H1 (cell line): ENCODE data around the gene PRODH2. TPM values are rescaled to one million over a fixed set of nuclear protein-coding genes. Genes with fewer than 3 reads are reported as not detected.

ENCODE experiments used
- BACH1 ChIP-seq: IDR thresholded peaks from 2 replicates; pipeline ENCODE4 v1.6.1; 2012; ENCODE audit warnings: low read length, improper control_type of control experiment
- BCL11A ChIP-seq, 2 experiments: IDR thresholded peaks; one replicate each; pipeline ENCODE4 v1.6.1; 2011; ENCODE audit warnings: low read depth in 2 of 2, low read length in 2 of 2, mild to moderate bottlenecking in 2 of 2
- BRCA1 ChIP-seq: IDR thresholded peaks from 2 replicates; pipeline ENCODE4 v1.6.1; 2012; ENCODE audit warnings: low read depth, low read length, improper control_type of control experiment
- CEBPB ChIP-seq: IDR thresholded peaks from 2 replicates; pipeline ENCODE4 v1.6.1; 2012; ENCODE audit warnings: low read depth, low read length
- CHD1 ChIP-seq: IDR thresholded peaks from 2 replicates; pipeline ENCODE4 v1.6.1; 2012; ENCODE audit warnings: low read depth, low read length, improper control_type of control experiment
- CHD2 ChIP-seq: IDR thresholded peaks from 2 replicates; pipeline ENCODE4 v1.6.1; 2012; ENCODE audit warnings: low read length, improper control_type of control experiment
- FOSL1 ChIP-seq: IDR thresholded peaks from 2 replicates; pipeline ENCODE4 v1.6.1; 2011; ENCODE audit warnings: mild to moderate bottlenecking, low read depth, low read length, moderate library complexity; ENCODE audit not compliant: insufficient read depth
- HDAC2 ChIP-seq, 2 experiments: fragments of 300-600 bp in 1 of 2; sonication (generic) in 1 of 2; IDR thresholded peaks; 2 replicates each; pipeline ENCODE4 v1.6.1; 2011 to 2012; ENCODE audit warnings: low read depth in 2 of 2, low read length in 2 of 2, mild to moderate bottlenecking in 2 of 2, moderate library complexity in 2 of 2, borderline replicate concordance in 1 of 2, inconsistent platforms in 1 of 2
- HDAC6 ChIP-seq: IDR thresholded peaks from one replicate; pipeline ENCODE4 v1.7.1; 2012; ENCODE audit warnings: low read depth, mild to moderate bottlenecking, inconsistent platforms, low read length, moderate library complexity
- JUN ChIP-seq: IDR thresholded peaks from 2 replicates; pipeline ENCODE4 v1.6.1; 2011; ENCODE audit warnings: low read depth, mild to moderate bottlenecking, improper control_type of control experiment, low read length
- KDM1A ChIP-seq: fragments of 200-600, 300-600 bp; sonication (generic); IDR thresholded peaks from 2 replicates; pipeline ENCODE4 v1.7.1; 2016; ENCODE audit warnings: mild to moderate bottlenecking, low read length, borderline replicate concordance
- POLR2A ChIP-seq, 2 experiments: IDR thresholded peaks; 1 replicate in 1 of 2; 2 replicates in 1 of 2; pipeline ENCODE4 v1.6.1; 2011; ENCODE audit warnings: low read depth in 2 of 2, low read length in 2 of 2, mild to moderate bottlenecking in 2 of 2; ENCODE audit errors: control extremely low read depth in 1 of 2
- POLR2AphosphoS5 ChIP-seq: IDR thresholded peaks from 2 replicates; pipeline ENCODE4 v1.6.1; 2011; ENCODE audit warnings: low read depth, low read length
- RBBP5 ChIP-seq: IDR thresholded peaks from 2 replicates; pipeline ENCODE4 v1.7.1; 2012; ENCODE audit warnings: low read depth, mild to moderate bottlenecking, inconsistent platforms, low read length, moderate library complexity, borderline replicate concordance
- RNF2 ChIP-seq: fragments of 200-900, 300-1000 bp; sonication (generic); IDR thresholded peaks from 2 replicates; pipeline ENCODE4 v1.7.1; 2016; ENCODE audit warnings: borderline replicate concordance, low read depth, mild to moderate bottlenecking, antibody characterized with exemption, low read length; ENCODE audit not compliant: poor library complexity, severe bottlenecking; ENCODE audit errors: missing control alignments
- RXRA ChIP-seq: IDR thresholded peaks from 2 replicates; pipeline ENCODE4 v1.6.1; 2011; ENCODE audit warnings: low read depth, mild to moderate bottlenecking, low read length, moderate library complexity; ENCODE audit not compliant: insufficient read depth
- SP1 ChIP-seq: IDR thresholded peaks from 2 replicates; pipeline ENCODE4 v1.6.1; 2011; ENCODE audit warnings: low read depth, low read length
- SP2 ChIP-seq: IDR thresholded peaks from 2 replicates; pipeline ENCODE4 v1.6.1; 2012; ENCODE audit warnings: mild to moderate bottlenecking, low read length, inconsistent platforms
- SP4 ChIP-seq: IDR thresholded peaks from 2 replicates; pipeline ENCODE4 v1.6.1; 2012; ENCODE audit warnings: low read length, inconsistent platforms
- TAF1 ChIP-seq: IDR thresholded peaks from 2 replicates; pipeline ENCODE4 v1.6.1; 2011; ENCODE audit warnings: mild to moderate bottlenecking, low read depth, low read length
- TBP ChIP-seq: IDR thresholded peaks from 2 replicates; pipeline ENCODE4 v1.6.1; 2011; ENCODE audit warnings: low read depth, low read length, improper control_type of control experiment
- TCF12 ChIP-seq: IDR thresholded peaks from 2 replicates; pipeline ENCODE4 v1.6.1; 2011; ENCODE audit warnings: low read depth, mild to moderate bottlenecking, low read length
- YY1 ChIP-seq: IDR thresholded peaks from 2 replicates; pipeline ENCODE4 v1.6.1; 2011; ENCODE audit warnings: low read depth, mild to moderate bottlenecking, low read length
- polyA plus RNA-seq, 7 experiments: library from polyadenylated mRNA; depleted of rRNA in 3 of 7; stranded (reverse) in 5 of 7; unstranded in 2 of 7; fragments of >200 nt in 5 of 7; fragments of 200-250 nt in 2 of 7; gene quantifications; 1 replicate in 5 of 7; 2 replicates in 1 of 7; 4 replicates in 1 of 7; pipeline versions ENCODE4 v1.2.1 to v1.2.3, GENCODE V29; 2011 to 2013; ENCODE audit warnings: missing spikeins in 2 of 7, mixed read lengths in 2 of 7
- total RNA-seq: library from RNA; stranded (reverse); fragmentation: NEBNext Ultra II Directional; extraction: Animal tissue kit (Norgen Biotek cat#: 25700); gene quantifications from 2 replicates; pipeline ENCODE4 v1.2.1, GENCODE V29; 2021
- TF ChIP-seq, protein P1 (sequence below): IDR thresholded peaks from 2 replicates; pipeline ENCODE4 v1.6.1; 2012; ENCODE audit warnings: inconsistent platforms
- TF ChIP-seq, protein P2 (sequence below): IDR thresholded peaks from 2 replicates; pipeline ENCODE4 v1.6.1; 2012; ENCODE audit warnings: inconsistent platforms

PRODH2 gene
- total and polyA plus RNA-seq, 2 of the 8 experiments (the other 6 are each of a cell fraction or from before 2014, with no cell fraction given): not detected

DNA sequence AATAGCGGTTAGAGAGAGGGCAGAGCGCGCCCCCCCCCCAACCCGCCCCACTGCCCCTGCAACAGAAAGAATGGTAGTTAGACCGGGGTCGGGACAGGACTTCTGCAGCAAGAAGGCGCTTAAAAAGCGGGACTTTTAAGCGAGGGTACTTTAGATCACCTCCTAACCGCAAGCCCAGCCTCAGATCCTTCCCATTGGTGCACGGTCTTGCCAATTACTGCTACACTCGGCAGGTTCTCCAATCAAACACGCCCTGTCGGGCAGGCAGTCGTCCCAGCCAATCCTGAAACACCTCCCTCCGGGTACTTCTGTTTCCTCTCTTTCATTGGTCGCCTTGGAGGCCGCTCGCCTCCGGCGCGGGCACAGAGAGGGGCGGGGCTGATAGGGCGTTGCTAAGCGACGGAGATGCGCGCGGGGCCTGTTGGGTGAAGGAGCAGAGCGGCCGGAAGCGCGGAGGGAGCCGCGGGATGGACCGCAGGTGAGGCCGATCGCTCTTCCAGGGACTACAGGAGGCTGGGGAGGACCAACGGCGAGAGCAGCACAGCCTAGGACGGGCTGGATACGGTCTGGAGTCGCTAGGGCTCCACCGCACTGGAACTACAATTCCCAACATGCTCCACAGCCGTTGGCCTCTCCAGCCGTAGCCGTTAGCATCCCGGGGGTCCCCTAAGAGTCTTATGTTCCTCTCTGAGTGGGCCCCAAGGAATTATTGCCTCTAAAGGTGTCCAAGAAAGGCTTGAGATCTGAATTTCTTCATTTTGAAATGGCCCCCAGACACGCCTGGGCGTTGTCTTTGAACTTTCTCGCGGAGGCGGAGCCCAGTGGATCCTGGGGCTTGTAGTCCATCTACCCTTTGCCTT lies 54.7 kb downstream of the PRODH2 start, which contains the start of gene PROSER3 (continued):
- TF ChIP-seq RNF2: no peak
- peak; percentile 61 for TF ChIP-seq POLR2AphosphoS5
- TF ChIP-seq CHD2: peak; percentile 97
- peak; percentile 66; the same call in 1 of the 2 replicates for TF ChIP-seq YY1
- TF ChIP-seq, protein P1, sequence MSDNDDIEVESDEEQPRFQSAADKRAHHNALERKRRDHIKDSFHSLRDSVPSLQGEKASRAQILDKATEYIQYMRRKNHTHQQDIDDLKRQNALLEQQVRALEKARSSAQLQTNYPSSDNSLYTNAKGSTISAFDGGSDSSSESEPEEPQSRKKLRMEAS: no peak
- peak in 1 of 2 experiments; percentile 77; a peak in 2 of 3 replicates for TF ChIP-seq POLR2A (IDR thresholded peaks at IDR 0.05; ENCODE audit: control extremely low read depth in 1 of 2, low read depth in 2 of 2, low read length in 2 of 2)
- TF ChIP-seq, protein P2, sequence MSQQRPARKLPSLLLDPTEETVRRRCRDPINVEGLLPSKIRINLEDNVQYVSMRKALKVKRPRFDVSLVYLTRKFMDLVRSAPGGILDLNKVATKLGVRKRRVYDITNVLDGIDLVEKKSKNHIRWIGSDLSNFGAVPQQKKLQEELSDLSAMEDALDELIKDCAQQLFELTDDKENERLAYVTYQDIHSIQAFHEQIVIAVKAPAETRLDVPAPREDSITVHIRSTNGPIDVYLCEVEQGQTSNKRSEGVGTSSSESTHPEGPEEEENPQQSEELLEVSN: no peak
- no peak for TF ChIP-seq CHD1
- 0 out of 4 replicates have a peak, but pooled peaks of 1 of the 2 experiments have one; percentile 3 for TF ChIP-seq HDAC2 (IDR thresholded peaks at IDR 0.05; ENCODE audit: borderline replicate concordance in 1 of 2, low read depth in 2 of 2, low read length in 2 of 2)
- TF ChIP-seq TCF12: no peak
- TF ChIP-seq SP2: peak; percentile 94
- TF ChIP-seq HDAC6: no peak
- peak; percentile 51 for TF ChIP-seq TAF1
- TF ChIP-seq TBP: 0 out of 2 replicates have a peak, but pooled peaks have one; percentile 2
- no peak for TF ChIP-seq BACH1
- TF ChIP-seq FOSL1: no peak
- TF ChIP-seq RXRA: no peak
- TF ChIP-seq SP4: no peak
- TF ChIP-seq RBBP5: no peak
- TF ChIP-seq CEBPB: no peak
- TF ChIP-seq SP1: peak; percentile 100
- TF ChIP-seq KDM1A: no peak
- no peak for TF ChIP-seq JUN
- no peak for TF ChIP-seq BCL11A (IDR thresholded peaks at IDR 0.05; ENCODE audit: low read depth in 2 of 2, low read length in 2 of 2)
- no peak for TF ChIP-seq BRCA1
